Central memory CD8-positive, alpha-beta T cell (primary cell): ENCODE measurements around the gene TNFRSF21.

Experiments
- ATAC-seq: fragments of 150-1000 bp; cut with Tn5 transposase; replicated peaks from 2 replicates; pipeline ENCODE4 v1.10.0; 2022; ENCODE audit warnings: mild to moderate bottlenecking, moderate FRiP score, moderate number of reproducible peaks; ENCODE audit not compliant: poor library complexity, severe bottlenecking; ENCODE audit errors: extremely low read depth
- DNase-seq, 2 donors: peaks; one replicate each; pipeline ENCODE4 v3.0.0; 2021; ENCODE audit warnings: low spot score in 2 of 2
- H3K27ac Mint-ChIP-seq: one replicate; pipeline ENCODE4 v1.8.0; 2022; ENCODE audit warnings: low read depth, mild to moderate bottlenecking, moderate library complexity, mixed read lengths
- H3K27me3 Mint-ChIP-seq: one replicate; pipeline ENCODE4 v1.8.0; 2022; ENCODE audit warnings: mixed read lengths
- H3K36me3 Mint-ChIP-seq: one replicate; pipeline ENCODE4 v1.8.0; 2022; ENCODE audit warnings: mild to moderate bottlenecking, moderate library complexity, mixed read lengths; ENCODE audit not compliant: insufficient read depth
- H3K4me1 Mint-ChIP-seq: one replicate; pipeline ENCODE4 v1.8.0; 2022; ENCODE audit warnings: mixed read lengths
- H3K4me3 Mint-ChIP-seq: one replicate; pipeline ENCODE4 v1.8.0; 2022; ENCODE audit warnings: mild to moderate bottlenecking, moderate library complexity, mixed read lengths
- H3K9me3 Mint-ChIP-seq: one replicate; pipeline ENCODE4 v1.8.0; 2022; ENCODE audit warnings: mixed read lengths

The TNFRSF21 gene

GRCh38 chr6:47268572-47269187 lies 41.0 kb downstream of the TNFRSF21 start:
- H3K27me3 Mint-ChIP-seq = peaks cover 51% of the 10 kb centered on the region
- no peak for DNase-seq
- no peak overlapping the region for H3K27ac Mint-ChIP-seq
- H3K36me3 Mint-ChIP-seq = peaks cover 3% of the 10 kb centered on the region
- no peak overlapping the region for H3K4me3 Mint-ChIP-seq
- ATAC-seq = no peak
- no peaks in the 10 kb centered on the region for H3K4me1 Mint-ChIP-seq
- peaks cover 5% of the 10 kb centered on the region for H3K9me3 Mint-ChIP-seq

GRCh38 chr6:47267301-47267700 lies 42.4 kb downstream of the TNFRSF21 start:
- peaks cover 3% of the 10 kb centered on the region for H3K36me3 Mint-ChIP-seq
- H3K9me3 Mint-ChIP-seq = peaks cover 2% of the 10 kb centered on the region
- no peak for ATAC-seq
- H3K4me1 Mint-ChIP-seq = no peaks in the 10 kb centered on the region
- peaks cover 58% of the 10 kb centered on the region for H3K27me3 Mint-ChIP-seq
- H3K27ac Mint-ChIP-seq = no peak overlapping the region
- no peak overlapping the region for H3K4me3 Mint-ChIP-seq
- no peak for DNase-seq

GRCh38 chr6:47265971-47266370 lies 43.7 kb downstream of the TNFRSF21 start:
- Mint-ChIP-seq H3K4me1 (no peaks in the 10 kb centered on the region), H3K27me3 (peaks cover 58% of the 10 kb centered on the region), H3K9me3 (no peaks in the 10 kb centered on the region), H3K27ac (no peak overlapping the region), H3K4me3 (no peak overlapping the region), H3K36me3 (peaks cover 2% of the 10 kb centered on the region)
- no peak for ATAC-seq
- no peak for DNase-seq

- no peak overlapping the region for H3K4me3 Mint-ChIP-seq
- DNase-seq (no peak), ATAC-seq (no peak)
- peaks cover 52% of the 10 kb centered on the region for H3K27me3 Mint-ChIP-seq
- no peak overlapping the region for H3K27ac Mint-ChIP-seq
- H3K4me1 Mint-ChIP-seq = no peaks in the 10 kb centered on the region
- H3K36me3 Mint-ChIP-seq = no peaks in the 10 kb centered on the region
- H3K9me3 Mint-ChIP-seq = no peaks in the 10 kb centered on the region
Observed at GRCh38 chr6:47264775-47265184, 44.9 kb downstream of the TNFRSF21 start.

- Mint-ChIP-seq H3K27ac (no peak overlapping the region), H3K27me3 (peaks cover 44% of the 10 kb centered on the region), H3K4me1 (no peaks in the 10 kb centered on the region), H3K9me3 (no peaks in the 10 kb centered on the region), H3K36me3 (no peaks in the 10 kb centered on the region), H3K4me3 (no peak overlapping the region)
- ATAC-seq (no peak), DNase-seq (no peak)
Observed at GRCh38 chr6:47263268-47263667, 46.4 kb downstream of the TNFRSF21 start.

GRCh38 chr6:47262231-47262630 lies 47.5 kb downstream of the TNFRSF21 start:
- ATAC-seq (no peak), DNase-seq (no peak)
- H3K4me3 Mint-ChIP-seq = no peak overlapping the region
- H3K4me1 Mint-ChIP-seq = no peaks in the 10 kb centered on the region
- H3K36me3 Mint-ChIP-seq = no peaks in the 10 kb centered on the region
- H3K9me3 Mint-ChIP-seq = no peaks in the 10 kb centered on the region
- H3K27ac Mint-ChIP-seq = no peak overlapping the region
- peaks cover 41% of the 10 kb centered on the region for H3K27me3 Mint-ChIP-seq

- peaks cover 41% of the 10 kb centered on the region for H3K27me3 Mint-ChIP-seq
- no peaks in the 10 kb centered on the region for H3K9me3 Mint-ChIP-seq
- ATAC-seq (no peak), DNase-seq (no peak)
- H3K4me1 Mint-ChIP-seq = no peaks in the 10 kb centered on the region
- no peak overlapping the region for H3K4me3 Mint-ChIP-seq
- no peaks in the 10 kb centered on the region for H3K36me3 Mint-ChIP-seq
- H3K27ac Mint-ChIP-seq = no peak overlapping the region
Observed at GRCh38 chr6:47261191-47261590, 48.5 kb downstream of the TNFRSF21 start.

GRCh38 chr6:47260021-47260420 lies 49.7 kb downstream of the TNFRSF21 start:
- Mint-ChIP-seq H3K4me3 (no peak overlapping the region), H3K36me3 (no peaks in the 10 kb centered on the region), H3K9me3 (no peaks in the 10 kb centered on the region), H3K4me1 (no peaks in the 10 kb centered on the region), H3K27ac (no peak overlapping the region), H3K27me3 (peaks cover 41% of the 10 kb centered on the region)
- DNase-seq (no peak), ATAC-seq (no peak)

GRCh38 chr6:47258724-47259347 lies 50.9 kb downstream of the TNFRSF21 start:
- H3K4me3 Mint-ChIP-seq = no peak overlapping the region
- DNase-seq (no peak), ATAC-seq (no peak)
- H3K36me3 Mint-ChIP-seq = no peaks in the 10 kb centered on the region
- H3K9me3 Mint-ChIP-seq = no peaks in the 10 kb centered on the region
- no peaks in the 10 kb centered on the region for H3K4me1 Mint-ChIP-seq
- H3K27me3 Mint-ChIP-seq = peaks cover 41% of the 10 kb centered on the region
- H3K27ac Mint-ChIP-seq = no peak overlapping the region

- DNase-seq (no peak), ATAC-seq (no peak)
- Mint-ChIP-seq H3K4me1 (no peaks in the 10 kb centered on the region), H3K27me3 (peaks cover 25% of the 10 kb centered on the region), H3K27ac (no peak overlapping the region), H3K4me3 (no peak overlapping the region), H3K9me3 (no peaks in the 10 kb centered on the region), H3K36me3 (no peaks in the 10 kb centered on the region)
Observed at GRCh38 chr6:47256981-47257730, 52.5 kb downstream of the TNFRSF21 start.

GRCh38 chr6:47256361-47256760 lies 53.3 kb downstream of the TNFRSF21 start:
- DNase-seq (no peak), ATAC-seq (no peak)
- Mint-ChIP-seq H3K27ac (no peak overlapping the region), H3K9me3 (no peaks in the 10 kb centered on the region), H3K36me3 (no peaks in the 10 kb centered on the region), H3K4me3 (no peak overlapping the region), H3K27me3 (peaks cover 17% of the 10 kb centered on the region), H3K4me1 (no peaks in the 10 kb centered on the region)

- H3K9me3 Mint-ChIP-seq = no peaks in the 10 kb centered on the region
- no peak overlapping the region for H3K27ac Mint-ChIP-seq
- DNase-seq = no peak
- H3K4me3 Mint-ChIP-seq = no peak overlapping the region
- no peaks in the 10 kb centered on the region for H3K36me3 Mint-ChIP-seq
- ATAC-seq = no peak
- H3K4me1 Mint-ChIP-seq = no peaks in the 10 kb centered on the region
- H3K27me3 Mint-ChIP-seq = peaks cover 8% of the 10 kb centered on the region
Observed at GRCh38 chr6:47254906-47255305, 54.8 kb downstream of the TNFRSF21 start.

GRCh38 chr6:47254051-47254450 lies 55.7 kb downstream of the TNFRSF21 start:
- Mint-ChIP-seq H3K4me1 (no peaks in the 10 kb centered on the region), H3K27ac (no peak overlapping the region), H3K9me3 (no peaks in the 10 kb centered on the region), H3K4me3 (no peak overlapping the region), H3K27me3 (no peaks in the 10 kb centered on the region), H3K36me3 (no peaks in the 10 kb centered on the region)
- ATAC-seq (no peak), DNase-seq (no peak)
